ENCODE measurements around the gene CCDC190.
"Not testable (repeated sequence)": the region's sequence is repeated elsewhere in the genome, so short reads cannot be mapped to it uniquely, and the experiment has no call there.

CCDC190 gene

GRCh38 chr1:162823771-162824525 is 37.0 kb downstream of the CCDC190 start:
- Histone ChIP-seq H2AK5ac (ENCODE audit: low read length, severe bottlenecking) (no peak overlapping the region), H3K4ac (ENCODE audit: low read depth in 1 of 2, low read length in 2 of 2) (no peak overlapping the region), H3K9me3 (ENCODE audit: control insufficient read depth, low read length) (no peaks in the 10 kb centered on the region), H4K91ac (ENCODE audit: low read length) (no peak overlapping the region), H3K14ac (ENCODE audit: low read length in 2 of 2) (no peak overlapping the region), H4K8ac (ENCODE audit: low read length) (no peak overlapping the region), H3K27me3 (ENCODE audit: control insufficient read depth in 1 of 2, insufficient read depth in 1 of 2, low read length in 2 of 2) (no peaks in the 10 kb centered on the region), H2BK15ac (ENCODE audit: low read depth, poor library complexity, severe bottlenecking) (no peak overlapping the region), H2BK120ac (ENCODE audit: low read depth, low read length) (no peak overlapping the region), H3K36me3 (ENCODE audit: control insufficient read depth in 1 of 2, insufficient read depth in 2 of 2, low read depth in 1 of 2, low read length in 2 of 2) (no peaks in the 10 kb centered on the region), H3K4me2 (ENCODE audit: low read length, poor library complexity, severe bottlenecking) (no peak overlapping the region), H3K23ac (ENCODE audit: low read length in 2 of 2) (no peak overlapping the region), H3K79me1 (replicated peaks; ENCODE audit: low read length, poor library complexity, severe bottlenecking) (no peaks in the 10 kb centered on the region), H3K4me1 (ENCODE audit: control insufficient read depth, insufficient read depth, low read depth, low read length) (peaks cover 7% of the 10 kb centered on the region), H3K18ac (ENCODE audit: low read depth in 1 of 2, low read length in 2 of 2) (no peak overlapping the region), H3K27ac (ENCODE audit: low read length, poor library complexity, severe bottlenecking) (no peak overlapping the region), H2BK5ac (ENCODE audit: low read depth, low read length, poor library complexity, severe bottlenecking) (no peak overlapping the region), H2BK12ac (ENCODE audit: low read length in 2 of 2) (no peak overlapping the region), H2AFZ (ENCODE audit: low read depth, low read length) (no peak overlapping the region), H3K9ac (ENCODE audit: low read length) (no peak overlapping the region), H3K4me3 (ENCODE audit: insufficient read depth in 1 of 2, low read depth in 1 of 2, low read length in 2 of 2) (no peak overlapping the region)
- DNase-seq = no peak
- 82% methylated on average over 2 of the region's 2 CpGs for WGBS

DNA sequence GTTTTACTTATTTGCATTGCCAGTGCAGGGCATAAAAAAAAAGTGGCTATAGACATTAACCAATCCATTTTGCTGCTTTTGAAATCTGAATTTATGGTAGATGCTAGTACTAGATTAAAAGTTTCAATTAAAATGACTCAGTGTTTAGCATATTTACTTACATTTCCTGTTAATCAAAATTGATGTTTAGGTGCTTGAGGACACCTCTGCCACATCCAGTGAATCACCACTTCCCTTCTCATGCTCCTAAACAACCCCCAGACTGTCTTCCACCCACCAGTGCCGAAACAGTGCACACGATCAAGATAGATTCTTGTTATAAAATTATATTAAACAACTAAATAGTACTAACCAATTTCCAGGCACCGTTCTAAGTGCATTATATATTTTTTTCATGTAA is 37.7 kb downstream of the CCDC190 start:
- WGBS = no CpG with 5 or more reads among the region's 3 CpGs
- H3K9me3 ChIP-seq (ENCODE audit: control insufficient read depth, low read length) = no peaks in the 10 kb centered on the region
- no peak overlapping the region for H2BK5ac ChIP-seq (ENCODE audit: low read depth, low read length, poor library complexity, severe bottlenecking)
- H3K4ac ChIP-seq (ENCODE audit: low read depth in 1 of 2, low read length in 2 of 2) = no peak overlapping the region
- H4K8ac ChIP-seq (ENCODE audit: low read length) = no peak overlapping the region
- peaks cover 7% of the 10 kb centered on the region for H3K4me1 ChIP-seq (ENCODE audit: control insufficient read depth, insufficient read depth, low read depth, low read length)
- H3K23ac ChIP-seq (ENCODE audit: low read length in 2 of 2) = no peak overlapping the region
- no peak overlapping the region for H3K18ac ChIP-seq (ENCODE audit: low read depth in 1 of 2, low read length in 2 of 2)
- no peaks in the 10 kb centered on the region for H3K79me1 ChIP-seq (replicated peaks; ENCODE audit: low read length, poor library complexity, severe bottlenecking)
- no peak overlapping the region for H2AFZ ChIP-seq (ENCODE audit: low read depth, low read length)
- no peak overlapping the region for H3K27ac ChIP-seq (ENCODE audit: low read length, poor library complexity, severe bottlenecking)
- no peak overlapping the region for H3K4me2 ChIP-seq (ENCODE audit: low read length, poor library complexity, severe bottlenecking)
- H4K91ac ChIP-seq (ENCODE audit: low read length) = no peak overlapping the region
- no peaks in the 10 kb centered on the region for H3K27me3 ChIP-seq (ENCODE audit: control insufficient read depth in 1 of 2, insufficient read depth in 1 of 2, low read length in 2 of 2)
- H2BK120ac ChIP-seq (ENCODE audit: low read depth, low read length) = no peak overlapping the region
- no peak overlapping the region for H2BK15ac ChIP-seq (ENCODE audit: low read depth, poor library complexity, severe bottlenecking)
- DNase-seq = no peak
- H3K9ac ChIP-seq (ENCODE audit: low read length) = no peak overlapping the region
- no peak overlapping the region for H3K4me3 ChIP-seq (ENCODE audit: insufficient read depth in 1 of 2, low read depth in 1 of 2, low read length in 2 of 2)
- no peaks in the 10 kb centered on the region for H3K36me3 ChIP-seq (ENCODE audit: control insufficient read depth in 1 of 2, insufficient read depth in 2 of 2, low read depth in 1 of 2, low read length in 2 of 2)
- no peak overlapping the region for H2AK5ac ChIP-seq (ENCODE audit: low read length, severe bottlenecking)
- H2BK12ac ChIP-seq (ENCODE audit: low read length in 2 of 2) = no peak overlapping the region
- no peak overlapping the region for H3K14ac ChIP-seq (ENCODE audit: low read length in 2 of 2)

DNA sequence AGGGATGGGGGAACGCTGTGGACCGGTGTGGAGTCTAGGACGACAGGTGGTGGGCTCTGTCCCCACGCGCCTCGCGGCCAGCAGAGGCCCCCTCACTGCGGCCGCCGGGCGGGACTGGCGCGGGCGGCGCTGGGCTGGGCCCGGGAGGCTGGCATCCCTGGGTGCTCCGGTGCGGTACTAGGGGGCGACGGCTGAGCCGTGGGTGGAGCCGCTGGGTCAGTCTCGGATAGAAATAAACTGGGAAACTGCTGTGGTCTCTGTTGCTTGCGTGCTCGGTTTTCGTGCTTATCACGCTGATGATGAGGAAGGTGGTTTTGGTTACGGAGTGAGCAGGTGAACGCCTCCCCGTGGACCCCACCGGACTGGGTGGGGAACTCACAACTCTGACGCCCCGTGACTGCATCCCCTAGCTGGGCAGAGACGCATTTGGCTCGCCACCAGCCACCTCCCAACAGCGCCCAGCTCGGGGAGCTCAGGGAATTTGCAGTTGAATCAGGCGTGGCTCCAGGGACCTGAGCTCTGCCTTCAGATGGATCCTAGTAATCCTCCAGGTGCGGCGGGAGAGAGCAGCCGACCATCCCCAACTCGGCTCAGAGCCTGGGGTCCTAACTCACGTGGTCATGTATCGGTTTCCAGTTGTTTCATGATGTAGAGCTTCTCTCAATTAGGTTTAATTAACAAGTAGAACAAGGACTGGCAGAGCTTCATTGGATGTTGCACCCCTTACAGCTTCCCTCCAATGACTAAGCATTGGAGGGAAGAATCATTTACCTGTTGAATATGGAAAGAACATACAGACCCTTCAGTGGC is 38.4 kb downstream of the CCDC190 start:
- Histone ChIP-seq H2AFZ (ENCODE audit: low read depth, low read length) (peak overlapping the region; percentile 84), H3K4me2 (ENCODE audit: low read length, poor library complexity, severe bottlenecking) (peak overlapping the region; percentile 100), H2BK5ac (ENCODE audit: low read depth, low read length, poor library complexity, severe bottlenecking) (no peak overlapping the region), H3K9me3 (ENCODE audit: control insufficient read depth, low read length) (no peaks in the 10 kb centered on the region), H4K91ac (ENCODE audit: low read length) (peak overlapping the region; percentile 34), H3K9ac (ENCODE audit: low read length) (peak overlapping the region; percentile 64), H3K36me3 (ENCODE audit: control insufficient read depth in 1 of 2, insufficient read depth in 2 of 2, low read depth in 1 of 2, low read length in 2 of 2) (no peaks in the 10 kb centered on the region), H3K18ac (ENCODE audit: low read depth in 1 of 2, low read length in 2 of 2) (peak overlapping the region in 1 of 2 experiments; percentile 33), H3K79me1 (replicated peaks; ENCODE audit: low read length, poor library complexity, severe bottlenecking) (no peaks in the 10 kb centered on the region), H2BK12ac (ENCODE audit: low read length in 2 of 2) (peak overlapping the region in 1 of 2 experiments; percentile 37), H3K4me3 (ENCODE audit: insufficient read depth in 1 of 2, low read depth in 1 of 2, low read length in 2 of 2) (peak overlapping the region; percentile 58 to 83), H2AK5ac (ENCODE audit: low read length, severe bottlenecking) (no peak overlapping the region), H2BK120ac (ENCODE audit: low read depth, low read length) (no peak overlapping the region), H3K27me3 (ENCODE audit: control insufficient read depth in 1 of 2, insufficient read depth in 1 of 2, low read length in 2 of 2) (no peaks in the 10 kb centered on the region), H3K4ac (ENCODE audit: low read depth in 1 of 2, low read length in 2 of 2) (no peak overlapping the region), H3K4me1 (ENCODE audit: control insufficient read depth, insufficient read depth, low read depth, low read length) (peaks cover 7% of the 10 kb centered on the region), H2BK15ac (ENCODE audit: low read depth, poor library complexity, severe bottlenecking) (no peak overlapping the region), H3K27ac (ENCODE audit: low read length, poor library complexity, severe bottlenecking) (no peak overlapping the region), H3K23ac (ENCODE audit: low read length in 2 of 2) (no peak overlapping the region), H3K14ac (ENCODE audit: low read length in 2 of 2) (no peak overlapping the region), H4K8ac (ENCODE audit: low read length) (peak overlapping the region; percentile 63)
- peak; percentile 22 for DNase-seq
- WGBS = 8% methylated on average over 40 of the region's 44 CpGs

GRCh38 chr1:162818666-162819065 is 42.3 kb downstream of the CCDC190 start:
- H3K79me1 ChIP-seq (replicated peaks; ENCODE audit: low read length, poor library complexity, severe bottlenecking); H3K9me3 ChIP-seq (ENCODE audit: control insufficient read depth, low read length); H3K18ac ChIP-seq (ENCODE audit: low read depth in 1 of 2, low read length in 2 of 2); H2BK5ac ChIP-seq (ENCODE audit: low read depth, low read length, poor library complexity, severe bottlenecking); H3K23ac ChIP-seq (ENCODE audit: low read length in 2 of 2); H3K4me3 ChIP-seq (ENCODE audit: insufficient read depth in 1 of 2, low read depth in 1 of 2, low read length in 2 of 2); H4K8ac ChIP-seq (ENCODE audit: low read length); H3K4me2 ChIP-seq (ENCODE audit: low read length, poor library complexity, severe bottlenecking); H3K9ac ChIP-seq (ENCODE audit: low read length); H3K14ac ChIP-seq (ENCODE audit: low read length in 2 of 2); H3K4ac ChIP-seq (ENCODE audit: low read depth in 1 of 2, low read length in 2 of 2); H3K36me3 ChIP-seq (ENCODE audit: control insufficient read depth in 1 of 2, insufficient read depth in 2 of 2, low read depth in 1 of 2, low read length in 2 of 2); H2AK5ac ChIP-seq (ENCODE audit: low read length, severe bottlenecking); H2BK120ac ChIP-seq (ENCODE audit: low read depth, low read length); H2BK15ac ChIP-seq (ENCODE audit: low read depth, poor library complexity, severe bottlenecking); H2AFZ ChIP-seq (ENCODE audit: low read depth, low read length); H3K27ac ChIP-seq (ENCODE audit: low read length, poor library complexity, severe bottlenecking); DNase-seq; H3K4me1 ChIP-seq (ENCODE audit: control insufficient read depth, insufficient read depth, low read depth, low read length); H2BK12ac ChIP-seq (ENCODE audit: low read length in 2 of 2); H3K27me3 ChIP-seq (ENCODE audit: control insufficient read depth in 1 of 2, insufficient read depth in 1 of 2, low read length in 2 of 2): not testable (repeated sequence)
- peak overlapping the region; percentile 15 for H4K91ac ChIP-seq (ENCODE audit: low read length)
- 100% methylated on average over 1 of the region's 1 CpG for WGBS
